Activated effector memory CD4-positive, alpha-beta T cell treated with anti-CD3 and anti-CD28 coated beads, Interleukin-2, amount 50 U/mL, for 16 hours (primary cell): ENCODE results near the gene CYP4F22.
A peak's percentile ranks its signal among the peaks of the same experiment; 100 is the strongest.

ENCODE experiments used
- DNase-seq: peaks from one replicate; pipeline ENCODE4 v3.0.0-alpha.2; 2020

The CYP4F22 gene

DNA sequence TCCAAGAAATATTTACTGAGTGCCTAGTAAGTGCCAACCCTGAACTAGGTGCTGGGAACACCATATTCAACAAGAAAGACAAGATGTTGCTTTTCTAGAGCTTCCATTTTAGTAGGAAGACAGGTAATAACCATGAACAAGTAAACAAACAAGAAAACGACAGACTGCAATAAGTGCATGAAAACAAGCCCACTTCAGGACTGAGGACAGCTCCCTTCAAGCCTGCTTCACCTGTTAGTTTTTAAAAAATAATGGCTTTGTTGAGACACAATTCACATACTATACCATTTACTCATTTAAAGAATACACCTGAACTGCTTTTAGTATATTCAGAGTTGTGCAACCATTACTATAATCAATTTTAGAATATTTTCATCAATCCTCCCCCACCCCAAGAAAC lies 30.4 kb downstream of the CYP4F22 start:
- no peak for DNase-seq

DNA sequence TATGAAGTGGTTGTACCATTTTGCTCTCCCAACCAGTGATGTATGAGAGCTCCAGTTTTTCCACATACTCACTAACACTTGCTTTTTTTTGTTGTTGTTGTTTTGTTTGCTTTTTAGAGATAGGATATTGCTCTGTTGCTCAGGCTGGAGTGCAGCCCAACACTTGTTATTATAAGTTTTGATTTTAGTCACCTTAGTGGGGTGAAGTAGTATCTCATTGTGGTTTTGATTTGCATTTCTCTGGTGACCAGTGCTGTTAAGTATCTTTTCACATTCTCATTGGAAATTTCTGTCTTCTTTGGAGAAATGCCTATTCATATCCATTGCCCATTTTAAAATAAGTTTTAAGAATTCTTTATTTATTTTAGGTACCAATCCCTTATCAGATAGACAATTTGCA lies 31.3 kb downstream of the CYP4F22 start:
- no peak for DNase-seq

DNA sequence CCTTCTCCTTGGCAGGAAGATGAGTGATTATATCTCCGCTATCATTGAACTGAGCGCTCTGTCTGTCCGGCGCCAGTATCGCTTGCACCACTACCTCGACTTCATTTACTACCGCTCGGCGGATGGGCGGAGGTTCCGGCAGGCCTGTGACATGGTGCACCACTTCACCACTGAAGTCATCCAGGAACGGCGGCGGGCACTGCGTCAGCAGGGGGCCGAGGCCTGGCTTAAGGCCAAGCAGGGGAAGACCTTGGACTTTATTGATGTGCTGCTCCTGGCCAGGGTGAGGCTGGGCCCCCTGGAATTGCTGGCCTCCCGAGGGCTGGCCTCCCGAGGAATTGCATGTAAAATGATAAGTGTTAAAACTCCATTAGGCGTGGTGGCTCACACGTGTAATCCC lies 32.1 kb downstream of the CYP4F22 start:
- DNase-seq = no peak

DNA sequence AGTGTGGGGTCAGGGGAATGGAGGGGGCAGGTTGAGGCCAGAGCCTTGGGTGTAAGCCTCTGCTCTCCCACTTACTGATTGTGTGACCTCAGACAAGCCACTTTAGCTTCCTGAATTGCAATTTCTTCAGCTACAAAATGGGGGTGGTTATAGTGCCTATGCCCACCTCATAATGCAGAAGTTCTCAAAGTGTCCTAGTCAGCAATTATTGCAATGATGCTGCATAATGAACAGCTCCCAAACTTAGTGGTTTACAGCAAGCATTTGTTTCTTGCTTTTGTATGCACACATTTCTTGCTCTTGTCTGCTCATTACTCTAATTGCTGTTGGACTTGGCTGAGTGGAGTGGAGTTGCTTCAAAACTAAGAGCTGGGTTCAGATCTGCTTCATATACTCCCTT lies 36.0 kb downstream of the CYP4F22 start:
- DNase-seq = no peak

DNA sequence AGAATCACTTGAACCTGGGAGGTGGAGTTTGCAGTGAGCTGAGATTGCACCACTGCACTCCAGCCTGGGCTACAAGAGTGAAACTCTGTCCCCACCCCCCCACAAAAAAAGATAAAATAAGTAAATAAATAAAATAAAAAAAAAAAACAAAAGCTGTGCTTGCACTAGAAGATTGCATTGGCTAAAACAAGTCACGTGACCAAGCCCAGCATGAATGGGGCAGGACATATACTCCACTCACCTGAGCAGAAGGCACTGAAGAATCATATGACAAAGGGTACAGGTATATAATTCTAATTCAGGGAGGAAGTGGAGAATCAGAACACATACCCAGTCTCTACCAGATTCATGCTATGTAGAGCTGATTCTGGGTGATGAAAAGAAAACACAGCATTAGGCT lies 36.6 kb downstream of the CYP4F22 start:
- DNase-seq = no peak

GRCh38 chr19:15548648-15549047 lies 40.3 kb downstream of the CYP4F22 start:
- DNase-seq = no peak

- DNase-seq = no peak
These were observed 41.3 kb downstream of the CYP4F22 start for GRCh38 chr19:15549581-15549980.

DNA sequence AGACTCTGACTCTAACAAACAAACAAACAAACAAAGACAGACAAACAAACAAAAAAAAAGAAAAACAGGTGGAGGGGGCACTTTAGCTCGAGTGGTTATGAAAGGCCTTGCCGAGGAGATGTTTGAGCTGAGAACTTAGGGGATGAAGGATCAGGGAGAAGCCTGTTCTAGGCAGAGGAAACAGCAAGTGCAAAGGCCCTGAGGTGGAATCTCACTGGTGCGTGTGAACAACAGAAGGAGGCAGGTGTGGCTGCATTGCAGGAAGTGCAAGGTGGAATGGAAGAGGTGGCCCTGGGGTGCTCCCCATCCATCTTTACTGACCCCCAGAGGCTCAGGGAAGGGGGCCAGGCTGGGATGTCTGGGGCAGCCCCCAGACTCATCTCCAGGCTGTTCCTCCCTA lies 41.9 kb downstream of the CYP4F22 start:
- no peak for DNase-seq

DNA sequence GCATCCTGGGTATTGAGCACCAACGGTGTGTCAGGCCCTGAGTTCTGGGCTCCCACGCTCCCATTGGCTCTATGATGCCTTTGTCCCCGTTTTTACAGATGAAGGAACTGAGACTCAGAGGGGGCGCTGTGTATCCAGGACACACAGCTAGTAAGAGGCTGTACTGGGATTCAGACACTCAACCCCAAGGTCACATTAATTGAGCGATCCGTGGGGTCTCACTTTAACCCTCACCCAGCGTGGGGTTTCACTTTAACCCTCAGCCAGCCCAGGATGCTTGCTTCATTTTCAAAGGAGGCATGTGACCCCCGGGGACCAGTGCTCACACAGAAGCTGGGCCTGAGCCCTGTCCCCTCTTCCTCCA lies 42.6 kb downstream of the CYP4F22 start:
- no peak for DNase-seq

GRCh38 chr19:15551293-15552004 lies 43.1 kb downstream of the CYP4F22 start:
- DNase-seq = peak; percentile 89

- DNase-seq = no peak
These were observed 46.7 kb downstream of the CYP4F22 start for GRCh38 chr19:15555021-15555420.

GRCh38 chr19:15555759-15556633 lies 47.7 kb downstream of the CYP4F22 start:
- DNase-seq = peak; percentile 99

GRCh38 chr19:15556634-15557181 lies 48.4 kb downstream of the CYP4F22 start:
- DNase-seq = no peak

DNA sequence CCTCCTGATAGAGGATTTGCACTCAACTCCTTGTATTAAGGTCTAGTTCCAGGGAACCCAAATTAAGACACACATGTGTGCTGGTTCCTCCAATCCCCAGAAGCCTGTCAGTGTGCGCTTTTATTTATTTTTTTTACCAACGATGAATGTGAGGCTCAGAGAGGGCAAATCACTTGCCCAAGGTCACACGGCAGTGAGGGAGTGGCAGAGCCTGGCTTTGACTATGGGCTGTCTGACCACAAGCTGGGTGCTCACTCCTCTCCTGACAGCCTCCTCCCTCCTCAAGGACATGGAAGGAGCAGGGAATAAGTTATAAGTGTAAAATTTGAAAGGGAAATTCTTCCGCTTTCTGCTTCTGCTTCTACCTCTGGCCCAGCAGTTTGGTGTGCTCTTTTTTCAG lies 48.9 kb downstream of the CYP4F22 start:
- no peak for DNase-seq

DNA sequence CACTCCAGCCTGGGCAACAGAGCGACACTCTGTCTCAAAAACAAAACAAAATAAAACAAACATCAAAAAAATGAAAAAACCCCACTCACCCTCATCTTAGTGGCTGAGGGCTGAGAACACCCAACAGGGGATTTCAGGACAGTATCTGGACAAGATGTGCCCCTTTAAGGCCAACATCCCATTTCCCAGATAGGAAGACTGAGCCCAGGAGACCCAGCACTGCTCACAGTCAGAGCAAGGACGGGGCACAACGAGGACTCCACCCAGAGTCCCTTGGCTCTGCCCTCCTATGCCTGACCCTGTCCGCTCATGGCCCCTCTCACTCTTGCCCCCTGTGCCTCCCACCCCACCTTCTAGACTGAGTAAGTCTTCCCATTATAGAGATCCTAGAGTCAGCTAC lies 53.8 kb downstream of the CYP4F22 start:
- DNase-seq = peak; percentile 44

DNA sequence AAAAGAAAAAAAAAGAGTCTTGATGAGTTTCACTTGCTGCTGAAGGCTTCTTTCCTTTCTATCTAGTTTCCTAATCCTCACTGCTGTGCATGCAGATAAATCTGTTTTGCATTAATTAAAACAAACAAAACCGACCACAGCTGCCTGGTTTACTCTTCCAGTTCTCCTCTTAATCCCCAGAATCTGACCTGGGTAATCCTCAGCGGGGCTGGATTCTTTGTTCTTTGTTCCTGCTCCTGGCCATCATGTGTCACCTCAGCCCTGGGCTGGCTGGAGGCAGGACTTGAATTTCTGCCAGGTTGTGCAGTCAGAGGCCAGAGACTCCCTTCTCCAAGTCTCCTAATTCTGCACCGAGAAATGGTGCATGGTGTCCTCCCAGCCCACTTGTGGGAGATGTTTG lies 54.5 kb downstream of the CYP4F22 start:
- DNase-seq = peak; percentile 33

DNA sequence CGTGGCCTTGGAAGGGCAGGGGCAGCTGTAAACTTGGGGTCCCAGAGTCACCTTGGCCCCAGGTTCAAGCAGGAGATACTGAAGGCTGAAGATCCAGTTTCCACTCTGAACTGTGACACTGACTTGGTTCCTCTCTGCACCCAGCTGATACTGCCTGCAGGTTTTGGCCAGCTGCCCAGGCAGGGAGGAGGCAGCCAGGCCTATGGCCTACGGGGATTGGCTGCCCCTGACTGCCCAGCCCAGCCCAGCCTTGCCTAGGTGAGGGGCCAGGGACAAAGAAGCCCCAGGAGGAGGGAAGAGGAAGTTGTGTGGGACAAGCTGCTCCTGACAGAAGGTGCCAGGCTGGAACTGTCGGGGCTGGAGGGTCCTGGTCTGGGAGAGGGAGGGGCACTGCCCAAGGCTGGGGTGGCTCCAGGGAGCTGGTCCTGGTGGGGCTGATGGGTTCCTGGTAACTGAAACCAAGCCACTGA lies 55.0 kb downstream of the CYP4F22 start:
- DNase-seq = peak; percentile 50

GRCh38 chr19:15563931-15564330 lies 55.6 kb downstream of the CYP4F22 start:
- peak; percentile 24 for DNase-seq

DNA sequence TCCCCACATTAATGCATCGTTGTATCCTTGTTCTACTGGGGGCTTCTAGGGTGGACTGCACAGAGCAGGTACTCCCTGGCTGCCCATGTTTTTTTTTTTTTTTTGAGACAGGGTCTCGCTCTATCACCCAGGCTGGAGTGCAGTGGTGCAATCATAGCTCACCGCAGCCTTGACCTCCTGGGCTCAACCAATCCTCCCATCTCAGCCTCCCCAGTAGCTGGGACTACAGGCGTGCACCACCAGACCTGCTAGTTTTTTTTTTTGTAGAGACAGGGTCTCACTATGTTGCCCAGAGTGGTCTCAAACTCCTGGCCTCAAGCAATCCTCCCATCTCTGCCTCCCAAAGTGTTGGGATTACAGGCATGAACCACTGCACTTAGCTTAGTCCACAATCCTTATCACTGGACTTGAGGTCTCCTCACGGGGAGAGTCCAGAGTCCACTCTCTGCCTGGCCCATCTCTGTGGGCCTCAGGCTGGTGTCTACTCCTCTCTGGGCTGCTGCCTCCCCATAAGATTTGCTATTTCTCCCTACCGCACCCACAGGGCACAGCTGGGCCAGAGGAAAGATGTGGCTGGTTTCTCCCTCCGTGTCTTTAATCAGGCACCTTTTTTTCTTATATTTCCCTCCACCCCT lies 56.3 kb downstream of the CYP4F22 start:
- no peak for DNase-seq

GRCh38 chr19:15570420-15570819 lies 62.1 kb downstream of the CYP4F22 start:
- no peak for DNase-seq

- DNase-seq = peak; percentile 34
These were observed 67.1 kb downstream of the CYP4F22 start for GRCh38 chr19:15575406-15575805.

- DNase-seq = peak; percentile 38
These were observed 68.3 kb downstream of the CYP4F22 start for GRCh38 chr19:15576526-15577156.

DNA sequence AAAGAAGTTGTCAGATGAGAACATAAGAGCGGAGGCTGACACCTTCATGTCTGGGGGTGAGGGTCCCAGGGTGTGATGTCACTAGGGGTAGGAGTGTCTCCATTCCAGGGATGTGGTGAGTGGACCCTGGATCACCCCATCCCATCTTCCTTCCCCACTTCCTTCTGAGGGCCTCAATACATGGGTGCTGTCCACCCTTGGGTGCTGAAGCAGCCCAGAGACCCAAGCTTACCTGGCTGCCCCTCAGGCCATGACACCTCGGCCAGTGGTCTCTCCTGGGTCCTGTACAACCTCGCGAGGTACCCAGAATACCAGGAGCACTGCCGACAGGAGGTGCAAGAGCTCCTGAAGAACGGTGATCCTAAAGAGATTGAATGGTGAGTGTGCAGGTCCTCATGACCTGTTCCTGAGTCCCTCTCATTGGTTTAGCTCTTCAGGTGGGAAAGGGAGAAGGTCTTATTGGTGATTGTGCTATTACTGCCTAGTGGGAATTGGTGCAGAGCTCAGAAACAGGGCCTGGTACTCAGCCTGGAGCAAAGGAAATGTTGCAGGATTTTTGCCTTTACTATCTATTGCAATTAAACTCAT lies 69.0 kb downstream of the CYP4F22 start:
- DNase-seq = peak; percentile 19
